HEK293T (cell line): ENCODE results near the gene FKBP1B.

ENCODE experiments used
- CTCF ChIA-PET: fragments of 350-600 bp; formaldehyde crosslinking; extraction: SDS; loops from one replicate; lab custom pipeline; 2021; ENCODE audit warnings: antibody characterized with exemption, inconsistent platforms; lab: Yijun Ruan, JAX
- POLR2A ChIA-PET: fragments of 350-600 bp; formaldehyde crosslinking; extraction: SDS; loops from one replicate; lab custom pipeline; 2020; ENCODE audit warnings: antibody characterized with exemption, inconsistent platforms; lab: Yijun Ruan, JAX
- DNase-seq: peaks from one replicate; pipeline ENCODE4 v3.0.0; 2012; ENCODE audit warnings: mixed read lengths; ENCODE audit errors: extremely low spot score
- ARNT ChIP-seq: fragments of 450-650 bp; IDR thresholded peaks from 2 replicates; pipeline ENCODE4 v1.6.1; 2017; ENCODE audit warnings: mild to moderate bottlenecking
- BHLHE40 ChIP-seq: fragments of 450-650 bp; IDR thresholded peaks from 2 replicates; pipeline ENCODE4 v1.6.1; 2016; ENCODE audit warnings: mild to moderate bottlenecking, moderate library complexity, borderline replicate concordance
- CTBP1 ChIP-seq: fragments of 450-650 bp; IDR thresholded peaks from 2 replicates; pipeline ENCODE4 v1.6.1; 2016; ENCODE audit warnings: borderline replicate concordance
- ELF4 ChIP-seq: fragments of 450-650 bp; IDR thresholded peaks from 2 replicates; pipeline ENCODE4 v1.6.1; 2017; ENCODE audit warnings: antibody characterized with exemption
- FOXA1 ChIP-seq: fragments of 450-650 bp; IDR thresholded peaks from 2 replicates; pipeline ENCODE4 v1.6.1; 2016; ENCODE audit warnings: mild to moderate bottlenecking
- FOXK2 ChIP-seq: fragments of 450-650 bp; IDR thresholded peaks from 2 replicates; pipeline ENCODE4 v1.6.1; 2016; ENCODE audit warnings: mild to moderate bottlenecking
- FOXM1 ChIP-seq: fragments of 450-650 bp; IDR thresholded peaks from 2 replicates; pipeline ENCODE4 v1.6.1; 2017; ENCODE audit warnings: mild to moderate bottlenecking, borderline replicate concordance
- HDGF ChIP-seq: fragments of 450-650 bp; IDR thresholded peaks from 2 replicates; pipeline ENCODE4 v1.6.1; 2017; ENCODE audit warnings: antibody characterized with exemption, borderline replicate concordance
- L3MBTL2 ChIP-seq: fragments of 450-650 bp; conservative IDR thresholded peaks from 2 replicates; pipeline ENCODE4 v1.6.1; 2016; ENCODE audit warnings: mild to moderate bottlenecking
- LEF1 ChIP-seq: fragments of 450-650 bp; IDR thresholded peaks from 2 replicates; pipeline ENCODE4 v1.6.1; 2017; ENCODE audit warnings: mild to moderate bottlenecking, borderline replicate concordance
- NFRKB ChIP-seq: fragments of 450-650 bp; IDR thresholded peaks from 2 replicates; pipeline ENCODE4 v1.6.1; 2016; ENCODE audit warnings: mild to moderate bottlenecking, moderate library complexity
- SP1 ChIP-seq: fragments of 450-650 bp; IDR thresholded peaks from 2 replicates; pipeline ENCODE4 v1.6.1; 2017
- SUZ12 ChIP-seq: fragments of 450-650 bp; IDR thresholded peaks from 2 replicates; pipeline ENCODE4 v1.6.1; 2016; ENCODE audit warnings: mild to moderate bottlenecking
- TARDBP ChIP-seq: fragments of 450-650 bp; IDR thresholded peaks from 2 replicates; pipeline ENCODE4 v1.6.1; 2016
- ZNF384 ChIP-seq: fragments of 450-650 bp; IDR thresholded peaks from 2 replicates; pipeline ENCODE4 v1.6.1; 2016
- TF ChIP-seq, protein P1 (sequence below): fragments of 450-650 bp; IDR thresholded peaks from 2 replicates; pipeline ENCODE4 v1.6.1; 2016

FKBP1B gene

DNA sequence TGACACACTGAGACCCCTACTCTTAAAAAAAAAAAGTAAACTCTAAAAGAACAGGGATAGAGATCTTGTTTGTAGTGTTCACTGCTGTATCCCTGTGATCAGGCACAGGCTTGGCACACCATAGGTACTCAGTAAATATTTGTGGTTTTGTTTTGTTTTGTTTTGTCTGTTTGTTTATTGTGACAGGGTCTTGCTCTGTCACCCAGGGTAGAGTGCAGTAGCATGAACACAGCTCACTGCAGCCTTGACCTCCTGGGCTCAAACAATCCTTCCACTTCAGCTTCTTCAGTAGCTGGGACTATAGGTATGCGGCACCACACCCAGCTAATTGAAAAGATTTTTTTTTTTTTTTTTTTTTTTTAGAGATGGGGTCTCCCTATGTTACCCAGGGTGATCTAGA is 3.4 kb downstream of the FKBP1B start:
- CTCF ChIA-PET, result no interaction called here
- DNase-seq, result no peak
- POLR2A ChIA-PET, result no interaction called here
- no peak for TF ChIP-seq NFRKB
- no peak for TF ChIP-seq LEF1
- TF ChIP-seq SUZ12, result no peak

DNA sequence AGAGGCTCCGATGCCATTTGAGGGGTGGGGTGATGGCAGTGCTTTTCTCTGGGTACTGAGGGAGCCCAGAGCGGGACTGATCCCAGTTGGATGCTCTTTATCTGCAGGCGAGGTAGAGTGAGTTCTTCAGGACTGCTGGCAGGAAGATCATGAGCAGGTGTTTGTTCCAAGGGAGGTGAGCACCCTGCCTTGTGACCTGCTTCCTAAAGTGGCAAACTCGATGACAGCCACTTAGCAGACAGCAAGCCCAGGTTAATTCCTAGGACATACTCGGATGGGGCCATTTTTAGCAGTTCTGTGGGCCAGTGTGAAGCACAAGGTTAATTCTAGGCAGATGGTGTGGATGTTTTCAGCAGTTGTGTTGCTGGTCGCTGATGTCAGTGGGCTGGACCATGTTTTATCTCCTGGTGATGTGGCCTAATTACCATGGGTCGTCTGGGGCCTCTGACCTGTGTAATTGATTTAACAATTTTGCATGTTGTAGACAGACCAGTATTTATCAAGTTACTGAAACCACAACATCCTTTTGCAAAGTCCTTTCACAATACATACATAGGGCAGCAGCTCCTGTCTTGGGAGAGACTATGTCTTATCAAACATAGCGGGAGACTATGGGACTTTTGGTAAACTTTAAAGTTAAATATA is 4.9 kb downstream of the FKBP1B start:
- ChIA-PET CTCF (interaction anchor here (0.5 kb wide), 1 partner anchor 139 kb away, joined by 4 read pairs; no protein-coding TSS in a partner anchor), POLR2A (interaction anchor here (0.9 kb wide), 1 partner anchor 17 kb away, joined by 3 read pairs; no protein-coding TSS in a partner anchor)
- DNase-seq, result no peak
- TF ChIP-seq LEF1 (no peak), FOXK2 (no peak), BHLHE40 (no peak), FOXM1 (no peak)

DNA sequence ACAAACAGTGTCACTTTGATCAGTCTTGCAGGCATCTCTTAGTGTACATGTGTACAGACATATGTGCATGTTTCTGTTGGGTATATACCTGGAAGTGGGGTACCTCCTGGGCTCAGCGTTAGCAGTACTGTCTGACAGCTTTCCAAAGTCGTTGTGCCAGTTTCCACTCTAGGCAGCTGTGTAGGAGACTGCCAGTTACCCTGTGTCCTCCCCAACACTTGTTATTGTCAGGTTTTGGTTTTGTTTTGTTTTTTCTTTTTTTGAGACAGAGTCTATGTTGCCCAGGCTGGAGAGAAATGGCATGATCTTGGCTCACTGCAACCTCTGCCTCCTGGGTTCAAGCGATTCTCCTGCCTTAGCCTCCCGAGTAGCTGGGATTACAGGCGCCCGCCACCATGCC is 6.2 kb downstream of the FKBP1B start:
- TF ChIP-seq LEF1 (no peak), TARDBP (no peak), HDGF (no peak)
- ChIA-PET POLR2A (interaction anchor here (1.1 kb wide), 1 partner anchor 20 kb away, joined by 5 read pairs; the partner anchor contains the start of gene SF3B6), CTCF (no interaction called here)
- no peak for DNase-seq

DNA sequence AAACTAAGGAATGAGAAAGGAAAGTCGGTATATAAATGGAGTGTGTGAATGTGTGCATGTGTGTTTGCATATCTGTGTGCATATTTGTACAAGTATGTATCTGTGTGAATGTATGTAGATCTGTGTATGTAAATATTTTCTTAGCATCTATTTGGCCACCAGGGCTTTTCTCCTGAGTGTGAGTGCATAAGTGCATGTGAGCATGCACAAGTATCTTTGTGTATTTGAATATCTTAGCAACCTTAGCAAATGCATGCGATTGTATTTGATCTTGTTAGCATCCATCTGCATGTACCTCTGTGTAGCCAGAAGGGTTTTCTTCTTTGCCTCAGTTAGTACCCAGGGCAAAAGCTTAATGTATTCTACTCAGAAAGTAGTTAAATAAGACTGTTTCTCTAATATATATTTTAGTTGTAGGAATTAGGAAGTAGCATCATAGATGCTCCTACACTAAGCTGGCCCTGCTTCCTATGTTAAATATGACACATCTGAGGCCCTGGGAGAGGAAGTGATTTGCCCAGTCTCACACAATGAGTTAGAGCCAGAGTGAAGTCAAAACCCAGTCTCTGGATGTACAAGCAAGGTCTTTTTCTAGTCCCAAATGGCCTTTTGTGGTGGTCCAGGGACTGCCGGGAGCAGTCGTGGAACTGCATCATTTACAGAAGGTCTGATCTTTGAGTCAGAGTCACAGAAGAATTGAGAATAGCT is 9.2 kb downstream of the FKBP1B start:
- no peak for DNase-seq
- no peak for TF ChIP-seq SUZ12
- CTCF ChIA-PET, result interaction anchor here (1.7 kb wide), 1 partner anchor 131 kb away, joined by 5 read pairs; the partner anchor contains the start of gene ATAD2B
- POLR2A ChIA-PET, result interaction anchor here (2.0 kb wide), 1 partner anchor 11 kb away, joined by 9 read pairs; the partner anchor contains the start of gene WDCP

DNA sequence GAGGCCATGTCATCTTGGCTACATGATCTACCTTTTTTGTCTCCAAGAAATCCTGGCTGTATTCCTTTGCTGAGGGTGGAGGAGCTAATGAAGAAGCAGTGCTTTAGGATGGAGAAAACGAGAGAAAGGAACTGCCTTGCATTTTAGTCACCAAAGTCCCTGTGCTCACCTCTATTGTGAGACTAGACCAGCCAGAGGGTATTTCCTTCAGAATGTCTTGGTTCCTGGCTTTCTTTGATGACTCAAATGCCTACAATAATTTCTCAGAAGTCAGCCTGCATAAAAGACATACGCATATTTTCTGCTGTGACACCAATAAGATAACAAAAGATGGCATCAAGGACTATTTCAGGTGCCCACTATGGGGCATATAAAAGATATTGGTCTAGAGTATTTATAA is 15.8 kb downstream of the FKBP1B start:
- CTCF ChIA-PET, result interaction anchor here (0.7 kb wide), 1 partner anchor 285 kb away, joined by 3 read pairs; no protein-coding TSS in a partner anchor
- DNase-seq, result no peak
- no peak for TF ChIP-seq SP1
- TF ChIP-seq LEF1, result no peak
- TF ChIP-seq ELF4, result no peak
- TF ChIP-seq SUZ12, result no peak
- no peak for TF ChIP-seq BHLHE40
- POLR2A ChIA-PET, result interaction anchor here (3.1 to 3.4 kb wide), 2 partner anchors 11 to 18 kb away, joined by 13 to 16 read pairs; partner anchors contain the start of genes SF3B6 and WDCP

DNA sequence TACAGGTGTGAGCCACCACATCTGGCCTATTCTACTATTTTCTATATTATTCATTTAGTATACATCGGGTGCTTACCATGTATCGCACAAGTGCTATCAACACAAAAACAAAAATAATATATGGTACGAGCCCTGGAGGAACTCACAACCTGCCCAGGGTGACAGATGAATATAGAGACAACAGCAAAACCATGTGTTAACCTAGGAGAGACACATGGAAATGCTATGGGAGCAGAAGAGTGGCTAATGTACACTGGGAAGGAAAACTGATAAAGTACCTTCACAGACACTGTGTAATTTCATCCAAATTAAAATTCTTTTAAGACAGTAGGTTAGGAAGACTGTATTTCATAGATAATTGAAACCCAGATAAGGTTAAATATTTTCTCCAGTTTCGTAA is 22.7 kb downstream of the FKBP1B start:
- POLR2A ChIA-PET, result no interaction called here
- CTCF ChIA-PET, result no interaction called here
- DNase-seq, result no peak
- no peak for TF ChIP-seq L3MBTL2
- TF ChIP-seq, protein P1, sequence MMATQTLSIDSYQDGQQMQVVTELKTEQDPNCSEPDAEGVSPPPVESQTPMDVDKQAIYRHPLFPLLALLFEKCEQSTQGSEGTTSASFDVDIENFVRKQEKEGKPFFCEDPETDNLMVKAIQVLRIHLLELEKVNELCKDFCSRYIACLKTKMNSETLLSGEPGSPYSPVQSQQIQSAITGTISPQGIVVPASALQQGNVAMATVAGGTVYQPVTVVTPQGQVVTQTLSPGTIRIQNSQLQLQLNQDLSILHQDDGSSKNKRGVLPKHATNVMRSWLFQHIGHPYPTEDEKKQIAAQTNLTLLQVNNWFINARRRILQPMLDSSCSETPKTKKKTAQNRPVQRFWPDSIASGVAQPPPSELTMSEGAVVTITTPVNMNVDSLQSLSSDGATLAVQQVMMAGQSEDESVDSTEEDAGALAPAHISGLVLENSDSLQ, result no peak
- no peak for TF ChIP-seq SUZ12
- no peak for TF ChIP-seq CTBP1
- TF ChIP-seq ZNF384, result no peak
- no peak for TF ChIP-seq FOXK2
- TF ChIP-seq ELF4, result no peak
- TF ChIP-seq LEF1, result no peak
- no peak for TF ChIP-seq TARDBP
- TF ChIP-seq FOXM1, result no peak
- TF ChIP-seq ARNT, result no peak
- no peak for TF ChIP-seq FOXA1
- no peak for TF ChIP-seq HDGF
- TF ChIP-seq SP1, result no peak
- TF ChIP-seq NFRKB, result no peak
- no peak for TF ChIP-seq BHLHE40

DNA sequence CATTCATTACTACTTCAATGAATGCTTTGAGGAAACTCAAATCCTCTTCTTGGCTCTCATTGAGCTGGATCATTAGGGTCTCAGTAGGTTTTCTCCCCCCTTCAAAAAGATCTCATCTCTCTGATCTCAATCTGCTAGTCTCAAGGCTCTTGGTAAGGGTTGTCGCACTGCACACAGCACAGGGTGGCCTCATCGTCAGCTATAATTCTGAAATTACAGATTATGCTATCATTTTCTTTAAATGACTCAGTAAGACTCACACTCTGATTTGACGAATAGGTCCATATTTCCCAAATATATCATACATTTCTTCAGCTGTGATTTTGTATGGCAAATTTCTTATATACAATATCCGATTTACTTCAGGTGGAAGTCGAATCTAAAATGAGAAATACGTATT is 24.3 kb downstream of the FKBP1B start:
- no peak for DNase-seq
- TF ChIP-seq LEF1 (no peak), BHLHE40 (no peak), SUZ12 (no peak), FOXM1 (no peak), FOXA1 (no peak), ARNT (no peak), ZNF384 (no peak), HDGF (no peak)
- TF ChIP-seq, protein P1, result no peak
- ChIA-PET CTCF (interaction anchor here (1.4 kb wide), 1 partner anchor 9 kb away, joined by 3 read pairs; no protein-coding TSS in a partner anchor), POLR2A (interaction anchor here (0.7 to 1.4 kb wide), 2 partner anchors 27 to 149 kb away, joined by 3 to 4 read pairs; partner anchors contain the start of gene WDCP)
